Measurements from ENCODE around the gene ZNF438. TPM values are rescaled to one million over a fixed set of nuclear protein-coding genes. Genes with fewer than 3 reads are reported as not detected.

Gene ZNF438
- total RNA-seq, 2 donors from 2014 or later = 2.6 to 3.0 TPM

GRCh38 chr10:30836406-30836805, 195.3 kb downstream of the ZNF438 start:
- Histone ChIP-seq H3K9me3 (ENCODE audit: control insufficient read depth, low read length) (peaks cover 2% of the 10 kb centered on the region), H3K36me3 (ENCODE audit: control insufficient read depth, insufficient read depth, low read length) (no peaks in the 10 kb centered on the region), H3K27me3 (ENCODE audit: control insufficient read depth, insufficient read depth, low read length, poor library complexity, severe bottlenecking) (peaks cover 72% of the 10 kb centered on the region), H3K27ac (ENCODE audit: low read depth, low read length) (no peak overlapping the region), H3K4me1 (ENCODE audit: control insufficient read depth, insufficient read depth, low read length) (peaks cover 3% of the 10 kb centered on the region), H3K9ac (ENCODE audit: extremely low read depth, low read length, poor library complexity, severe bottlenecking) (no peak overlapping the region), H3K4me3 (ENCODE audit: low read length) (no peak overlapping the region)
- peaks cover 15% of the 10 kb centered on the region for H3K4me1 Mint-ChIP-seq
- H3K36me3 Mint-ChIP-seq (ENCODE audit: low read depth) = no peaks in the 10 kb centered on the region
- no peak overlapping the region for H3K27ac Mint-ChIP-seq
- 94 to 100% methylated on average over 1 to 2 of the region's 2 CpGs for WGBS, 2 experiments (ENCODE audit: insufficient coverage in 1 of 2, insufficient read length in 1 of 2)
- no peak overlapping the region for H3K4me3 Mint-ChIP-seq
- peaks cover 2% of the 10 kb centered on the region for H3K9me3 Mint-ChIP-seq
- TF ChIP-seq, protein P1, sequence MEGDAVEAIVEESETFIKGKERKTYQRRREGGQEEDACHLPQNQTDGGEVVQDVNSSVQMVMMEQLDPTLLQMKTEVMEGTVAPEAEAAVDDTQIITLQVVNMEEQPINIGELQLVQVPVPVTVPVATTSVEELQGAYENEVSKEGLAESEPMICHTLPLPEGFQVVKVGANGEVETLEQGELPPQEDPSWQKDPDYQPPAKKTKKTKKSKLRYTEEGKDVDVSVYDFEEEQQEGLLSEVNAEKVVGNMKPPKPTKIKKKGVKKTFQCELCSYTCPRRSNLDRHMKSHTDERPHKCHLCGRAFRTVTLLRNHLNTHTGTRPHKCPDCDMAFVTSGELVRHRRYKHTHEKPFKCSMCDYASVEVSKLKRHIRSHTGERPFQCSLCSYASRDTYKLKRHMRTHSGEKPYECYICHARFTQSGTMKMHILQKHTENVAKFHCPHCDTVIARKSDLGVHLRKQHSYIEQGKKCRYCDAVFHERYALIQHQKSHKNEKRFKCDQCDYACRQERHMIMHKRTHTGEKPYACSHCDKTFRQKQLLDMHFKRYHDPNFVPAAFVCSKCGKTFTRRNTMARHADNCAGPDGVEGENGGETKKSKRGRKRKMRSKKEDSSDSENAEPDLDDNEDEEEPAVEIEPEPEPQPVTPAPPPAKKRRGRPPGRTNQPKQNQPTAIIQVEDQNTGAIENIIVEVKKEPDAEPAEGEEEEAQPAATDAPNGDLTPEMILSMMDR (conservative IDR thresholded peaks at IDR 0.05) = no peak
- H3K27me3 Mint-ChIP-seq (ENCODE audit: insufficient read depth) = peaks cover 95% of the 10 kb centered on the region
- DNase-seq = no peak

GRCh38 chr10:30835146-30835545, 196.5 kb downstream of the ZNF438 start:
- Mint-ChIP-seq H3K9me3 (peaks cover 2% of the 10 kb centered on the region), H3K27ac (no peak overlapping the region), H3K27me3 (ENCODE audit: insufficient read depth) (peaks cover 96% of the 10 kb centered on the region), H3K4me3 (no peak overlapping the region), H3K4me1 (peaks cover 23% of the 10 kb centered on the region), H3K36me3 (ENCODE audit: low read depth) (no peaks in the 10 kb centered on the region)
- no peak for DNase-seq
- TF ChIP-seq, protein P1 (conservative IDR thresholded peaks at IDR 0.05) = no peak
- Histone ChIP-seq H3K9me3 (ENCODE audit: control insufficient read depth, low read length) (peaks cover 5% of the 10 kb centered on the region), H3K36me3 (ENCODE audit: control insufficient read depth, insufficient read depth, low read length) (no peaks in the 10 kb centered on the region), H3K27me3 (ENCODE audit: control insufficient read depth, insufficient read depth, low read length, poor library complexity, severe bottlenecking) (peaks cover 79% of the 10 kb centered on the region), H3K4me3 (ENCODE audit: low read length) (no peak overlapping the region), H3K27ac (ENCODE audit: low read depth, low read length) (no peak overlapping the region), H3K9ac (ENCODE audit: extremely low read depth, low read length, poor library complexity, severe bottlenecking) (no peak overlapping the region), H3K4me1 (ENCODE audit: control insufficient read depth, insufficient read depth, low read length) (peaks cover 7% of the 10 kb centered on the region)
- WGBS, 2 experiments (ENCODE audit: insufficient coverage in 1 of 2, insufficient read length in 1 of 2) = 92 to 98% methylated on average over 8 to 12 of the region's 12 CpGs

GRCh38 chr10:30834651-30835050, 197.0 kb downstream of the ZNF438 start:
- Mint-ChIP-seq H3K9me3 (peaks cover 2% of the 10 kb centered on the region), H3K27ac (no peak overlapping the region), H3K4me1 (peaks cover 28% of the 10 kb centered on the region), H3K4me3 (no peak overlapping the region), H3K27me3 (ENCODE audit: insufficient read depth) (peaks cover 100% of the 10 kb centered on the region), H3K36me3 (ENCODE audit: low read depth) (no peaks in the 10 kb centered on the region)
- H3K9ac ChIP-seq (ENCODE audit: extremely low read depth, low read length, poor library complexity, severe bottlenecking) = no peak overlapping the region
- TF ChIP-seq, protein P1 (conservative IDR thresholded peaks at IDR 0.05) = no peak
- 95 to 100% methylated on average over 1 to 3 of the region's 3 CpGs for WGBS, 2 experiments (ENCODE audit: insufficient coverage in 1 of 2, insufficient read length in 1 of 2)
- peaks cover 5% of the 10 kb centered on the region for H3K9me3 ChIP-seq (ENCODE audit: control insufficient read depth, low read length)
- peaks cover 8% of the 10 kb centered on the region for H3K4me1 ChIP-seq (ENCODE audit: control insufficient read depth, insufficient read depth, low read length)
- H3K27me3 ChIP-seq (ENCODE audit: control insufficient read depth, insufficient read depth, low read length, poor library complexity, severe bottlenecking) = peaks cover 84% of the 10 kb centered on the region
- no peak for DNase-seq
- H3K36me3 ChIP-seq (ENCODE audit: control insufficient read depth, insufficient read depth, low read length) = no peaks in the 10 kb centered on the region
- H3K4me3 ChIP-seq (ENCODE audit: low read length) = no peak overlapping the region
- no peak overlapping the region for H3K27ac ChIP-seq (ENCODE audit: low read depth, low read length)
